ENCODE results near the gene SARS2.

DNA sequence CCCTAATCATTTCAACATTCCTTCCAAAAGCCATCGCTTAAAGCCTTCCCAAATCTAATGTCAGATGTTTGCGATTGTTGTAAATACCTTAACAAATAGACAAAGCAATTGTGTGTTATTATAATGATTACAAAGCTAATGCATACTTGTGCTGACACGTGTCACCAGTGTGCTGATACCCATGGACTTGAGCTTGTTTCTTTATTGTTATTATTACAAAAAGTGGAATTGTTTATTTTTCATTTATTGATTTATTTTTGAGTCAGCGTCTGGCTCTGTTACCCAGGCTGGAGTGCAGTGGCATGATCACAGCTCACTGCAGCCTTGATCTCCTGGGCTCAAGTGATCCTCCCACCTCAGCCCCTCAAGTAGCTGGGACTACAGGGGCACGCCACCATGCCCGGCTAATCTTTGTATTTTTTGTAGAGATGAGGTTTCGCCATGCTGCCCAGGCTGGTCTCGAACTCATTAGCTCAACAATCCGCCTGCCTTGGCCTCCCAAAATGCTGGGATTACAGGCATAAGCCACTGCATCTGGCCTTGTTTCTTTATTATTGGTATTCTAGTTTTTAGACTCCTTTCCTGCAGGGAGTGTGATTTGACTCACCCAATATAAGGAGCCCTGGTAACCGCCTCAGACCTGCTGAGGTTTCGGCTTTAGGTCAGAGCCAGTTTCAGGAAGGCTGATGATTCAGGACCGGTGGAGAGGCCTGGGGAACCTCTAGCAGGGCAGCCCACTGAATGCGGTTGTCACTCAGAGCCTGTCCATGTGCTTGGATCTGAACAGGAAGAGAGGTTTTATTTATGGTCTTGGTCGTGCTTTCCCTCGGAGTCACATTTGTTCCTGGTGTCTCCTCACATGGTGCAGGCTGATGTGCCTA lies 47.1 kb upstream of the SARS2 start:
- TF ChIP-seq, protein P1, sequence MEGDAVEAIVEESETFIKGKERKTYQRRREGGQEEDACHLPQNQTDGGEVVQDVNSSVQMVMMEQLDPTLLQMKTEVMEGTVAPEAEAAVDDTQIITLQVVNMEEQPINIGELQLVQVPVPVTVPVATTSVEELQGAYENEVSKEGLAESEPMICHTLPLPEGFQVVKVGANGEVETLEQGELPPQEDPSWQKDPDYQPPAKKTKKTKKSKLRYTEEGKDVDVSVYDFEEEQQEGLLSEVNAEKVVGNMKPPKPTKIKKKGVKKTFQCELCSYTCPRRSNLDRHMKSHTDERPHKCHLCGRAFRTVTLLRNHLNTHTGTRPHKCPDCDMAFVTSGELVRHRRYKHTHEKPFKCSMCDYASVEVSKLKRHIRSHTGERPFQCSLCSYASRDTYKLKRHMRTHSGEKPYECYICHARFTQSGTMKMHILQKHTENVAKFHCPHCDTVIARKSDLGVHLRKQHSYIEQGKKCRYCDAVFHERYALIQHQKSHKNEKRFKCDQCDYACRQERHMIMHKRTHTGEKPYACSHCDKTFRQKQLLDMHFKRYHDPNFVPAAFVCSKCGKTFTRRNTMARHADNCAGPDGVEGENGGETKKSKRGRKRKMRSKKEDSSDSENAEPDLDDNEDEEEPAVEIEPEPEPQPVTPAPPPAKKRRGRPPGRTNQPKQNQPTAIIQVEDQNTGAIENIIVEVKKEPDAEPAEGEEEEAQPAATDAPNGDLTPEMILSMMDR (IDR thresholded peaks at IDR 0.05): no peak
- TF ChIP-seq POLR2A (IDR thresholded peaks at IDR 0.05): no peak

Measured in prostate gland (tissue), 2 donors.